ENCODE measurements around the gene NUDT4B.
"Not testable (repeated sequence)": the region's sequence is repeated elsewhere in the genome, so short reads cannot be mapped to it uniquely, and the experiment has no call there.

The NUDT4B gene

DNA sequence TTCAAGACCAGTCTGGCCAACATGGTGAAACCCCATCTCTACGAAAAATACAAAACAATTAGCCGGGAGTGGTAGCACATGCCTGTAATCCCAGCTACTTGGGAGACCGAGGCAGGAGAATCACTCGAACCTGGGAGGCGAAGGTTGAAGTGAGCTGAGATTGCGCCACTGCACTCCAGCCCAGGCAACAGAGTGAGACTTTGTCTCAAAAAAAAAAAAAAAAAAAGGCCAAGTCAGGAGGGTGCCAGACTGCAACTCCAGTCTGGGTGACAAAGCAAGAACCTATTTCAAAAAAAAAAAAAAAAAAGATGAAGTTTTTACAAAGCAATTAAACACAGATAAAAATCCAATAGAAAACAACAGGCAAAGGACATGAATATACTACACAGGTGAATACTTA is 9.9 kb upstream of the NUDT4B start:
- DNase-seq (ENCODE audit: low spot score), result not testable (repeated sequence)

DNA sequence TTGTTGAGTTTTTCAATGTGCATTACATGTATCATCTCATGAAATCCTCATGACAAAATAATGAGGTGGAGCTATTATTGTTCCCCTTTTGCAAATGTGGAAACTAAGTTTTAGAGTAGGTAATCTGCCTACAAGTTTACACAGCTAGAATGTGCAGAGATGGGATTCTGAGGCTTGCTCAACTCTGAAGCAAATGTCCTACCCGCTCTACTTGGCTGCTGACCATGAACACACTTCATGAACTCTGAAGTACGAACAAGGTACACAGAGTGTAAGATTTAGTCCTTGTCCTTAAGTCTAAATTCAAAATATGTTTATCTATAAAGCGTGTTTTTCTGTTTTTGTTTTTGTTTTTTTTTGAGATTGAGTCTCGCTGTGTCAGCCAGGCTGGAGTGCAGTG is 5.4 kb upstream of the NUDT4B start:
- DNase-seq (ENCODE audit: low spot score), result not testable (repeated sequence)

DNA sequence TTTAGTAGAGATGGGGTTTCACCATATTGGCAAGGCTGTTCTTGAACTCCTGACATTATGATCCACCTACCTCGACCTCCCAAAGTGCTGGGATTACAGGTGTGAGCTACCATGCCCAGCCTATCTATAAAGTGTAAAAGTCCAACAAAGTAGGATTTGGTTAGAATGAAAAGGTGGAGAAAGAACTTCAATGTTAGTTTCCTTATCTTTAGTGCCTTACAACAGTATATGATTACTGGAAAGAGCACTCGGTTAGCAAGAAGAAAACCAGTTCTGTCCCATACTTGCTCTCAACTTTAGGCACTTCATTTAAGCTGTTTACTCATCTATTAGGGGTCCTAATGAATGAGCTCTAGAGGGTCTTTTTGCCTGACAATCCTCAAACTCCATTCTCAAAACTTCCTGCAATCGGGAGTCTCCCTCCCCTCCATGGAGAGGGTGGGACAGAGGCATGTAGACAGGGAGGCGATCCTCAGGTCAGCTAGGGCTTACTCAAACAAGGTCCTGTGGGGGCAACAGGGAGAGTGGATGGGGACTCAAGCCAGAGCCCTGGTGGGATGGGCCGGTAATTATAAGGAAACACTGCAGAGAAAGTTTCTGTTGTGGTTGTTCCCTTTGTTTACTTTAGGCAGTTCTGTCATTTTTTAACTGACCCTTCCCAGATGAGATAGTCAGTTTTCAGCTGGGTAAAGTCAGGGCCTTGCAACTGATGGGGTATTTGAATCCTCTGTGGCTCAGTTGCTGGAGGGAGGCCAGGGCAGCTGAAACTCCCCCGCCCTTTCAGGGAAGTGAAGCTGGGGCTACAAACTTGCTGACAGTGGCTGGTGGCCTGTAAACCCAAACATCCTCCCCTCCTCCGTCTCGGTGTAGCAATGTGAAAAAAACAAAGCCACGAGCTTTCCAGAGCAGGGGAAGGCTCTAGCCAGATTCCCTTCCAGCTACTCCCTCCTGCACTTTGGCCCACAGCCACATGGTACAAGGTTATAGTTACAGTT is 4.6 kb upstream of the NUDT4B start:
- not testable (repeated sequence) for DNase-seq (ENCODE audit: low spot score)

DNA sequence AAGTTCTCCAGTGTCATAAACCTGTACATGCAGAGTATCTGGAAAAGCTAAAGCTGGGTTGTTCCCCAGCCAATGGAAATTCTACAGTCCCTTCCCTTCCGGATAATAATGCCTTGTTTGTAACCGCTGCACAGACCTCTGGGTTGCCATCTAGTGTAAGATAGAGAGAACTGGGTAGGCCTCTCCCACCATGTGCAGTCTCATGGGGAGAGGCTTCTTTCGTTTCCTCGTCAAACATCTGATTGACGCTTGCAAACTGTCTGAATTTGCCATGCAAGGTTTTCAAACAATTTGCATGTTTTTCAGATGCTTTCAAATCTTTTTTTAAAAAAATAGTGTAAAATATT is 734 bp downstream of the NUDT4B start:
- DNase-seq (ENCODE audit: low spot score), result not testable (repeated sequence)

DNA sequence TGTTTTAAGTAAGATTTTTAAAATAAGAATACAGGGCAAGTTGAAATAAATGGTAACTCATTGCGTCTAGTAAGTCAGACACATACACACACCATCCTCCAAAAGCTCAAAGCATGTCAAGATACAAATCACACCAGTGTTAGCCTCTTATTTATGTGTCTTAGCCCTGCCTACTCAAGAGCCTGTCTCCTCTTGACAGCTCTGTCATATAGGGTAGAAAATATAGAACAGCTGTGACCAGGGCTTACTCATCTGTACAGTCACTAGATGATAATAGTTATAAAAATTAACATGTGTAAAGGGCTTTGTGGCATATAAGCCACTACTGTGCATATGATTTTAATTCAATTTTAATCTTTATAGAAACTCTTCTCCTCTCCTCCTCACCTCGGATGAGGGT is 7.7 kb downstream of the NUDT4B start:
- DNase-seq (ENCODE audit: low spot score), result not testable (repeated sequence)

DNA sequence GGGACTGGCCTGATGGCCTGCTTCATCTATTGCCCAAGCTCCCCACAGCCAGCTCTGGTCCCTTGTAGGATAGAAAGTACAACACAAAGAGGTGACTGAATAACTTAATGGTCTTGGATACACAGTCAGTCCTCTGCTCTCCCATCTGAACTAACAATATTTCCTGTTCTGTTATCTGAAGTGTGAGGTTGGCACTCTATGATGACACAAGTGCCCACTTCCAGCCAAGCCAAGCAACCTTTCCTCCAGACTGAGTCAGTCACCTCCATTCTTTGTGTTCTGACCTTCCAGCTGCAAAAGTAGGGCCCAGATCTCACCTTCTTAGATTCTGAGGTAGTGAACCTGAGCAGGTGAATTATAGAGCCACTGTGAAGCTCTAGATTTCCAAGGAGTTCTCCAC is 8.9 kb downstream of the NUDT4B start:
- not testable (repeated sequence) for DNase-seq (ENCODE audit: low spot score)

DNA sequence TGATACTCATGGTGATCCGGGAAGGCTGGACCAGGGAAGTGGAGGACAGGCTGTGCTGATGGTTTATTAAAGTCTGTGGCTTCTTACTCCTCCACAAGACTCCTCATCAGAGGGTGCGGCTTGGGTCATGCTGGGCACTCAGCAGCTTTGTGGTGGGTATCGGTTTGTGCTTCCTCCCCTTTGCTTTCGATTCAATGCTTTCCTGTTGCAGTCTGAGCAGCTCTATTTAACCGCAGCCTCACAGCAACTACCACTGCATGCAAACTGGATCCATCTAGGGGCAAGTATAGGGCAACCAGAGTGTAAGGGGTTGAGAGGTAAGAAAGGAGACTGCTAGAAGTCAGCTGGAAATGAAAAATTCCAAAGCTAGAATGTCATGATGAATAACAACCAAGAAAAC is 9.8 kb downstream of the NUDT4B start:
- not testable (repeated sequence) for DNase-seq (ENCODE audit: low spot score)

DNA sequence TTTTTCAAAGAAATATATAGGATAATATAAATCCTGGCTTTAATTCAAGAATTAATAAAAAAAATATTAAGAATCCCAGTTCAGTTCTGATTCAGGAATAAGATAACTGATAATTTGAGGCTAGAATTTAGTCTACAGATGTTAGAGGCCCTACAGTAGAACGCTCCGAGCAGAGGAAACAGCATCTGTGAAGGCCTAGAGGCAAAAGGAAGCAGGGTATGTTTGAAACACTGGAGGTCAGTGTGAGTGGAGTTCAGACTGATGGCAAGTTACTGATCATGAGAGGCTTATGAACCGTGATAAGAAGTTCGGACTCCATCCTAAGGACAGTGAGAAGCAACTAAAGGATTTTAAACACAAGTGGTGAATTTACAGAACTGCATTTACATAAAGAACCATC is 10.4 kb downstream of the NUDT4B start:
- DNase-seq (ENCODE audit: low spot score), result not testable (repeated sequence)

DNA sequence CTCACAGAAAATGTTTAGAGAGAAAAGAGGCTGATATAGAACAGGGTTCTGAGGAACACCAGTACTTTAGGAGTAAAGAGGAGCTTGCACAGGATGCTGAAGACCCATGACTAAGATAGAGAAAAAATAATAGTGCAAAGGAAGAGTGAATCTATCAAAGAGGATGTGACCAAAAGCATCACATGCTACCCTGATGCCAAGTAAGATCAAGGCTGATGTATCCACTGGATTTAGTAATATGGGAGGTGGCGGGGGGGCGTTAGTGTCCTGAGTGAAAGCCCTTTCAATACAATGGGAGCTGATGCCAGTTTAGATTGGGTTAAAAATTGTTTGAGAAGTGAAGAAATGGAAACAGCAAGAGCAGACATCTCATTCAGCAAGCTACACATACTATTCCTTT is 11.2 kb downstream of the NUDT4B start:
- not testable (repeated sequence) for DNase-seq (ENCODE audit: low spot score)

DNA sequence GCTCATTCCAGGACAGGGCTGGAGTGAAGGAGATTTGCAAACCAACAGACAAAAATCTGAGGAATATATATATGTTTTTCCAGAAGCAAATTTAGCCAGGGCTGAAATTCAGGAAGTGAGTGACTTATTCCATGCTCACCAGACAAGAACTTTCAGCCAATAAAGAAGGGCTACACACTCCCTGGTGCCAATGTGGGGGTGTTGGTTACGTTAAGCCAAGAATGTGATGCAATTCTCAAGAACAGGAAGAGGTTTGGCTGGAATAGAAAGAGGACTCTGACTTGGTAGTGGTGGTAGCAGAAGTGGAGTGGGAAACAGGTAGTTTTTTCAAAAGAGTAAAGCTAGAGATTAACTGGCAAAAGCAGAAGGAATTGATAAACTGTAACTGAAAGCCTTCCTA is 11.6 kb downstream of the NUDT4B start:
- not testable (repeated sequence) for DNase-seq (ENCODE audit: low spot score)

DNA sequence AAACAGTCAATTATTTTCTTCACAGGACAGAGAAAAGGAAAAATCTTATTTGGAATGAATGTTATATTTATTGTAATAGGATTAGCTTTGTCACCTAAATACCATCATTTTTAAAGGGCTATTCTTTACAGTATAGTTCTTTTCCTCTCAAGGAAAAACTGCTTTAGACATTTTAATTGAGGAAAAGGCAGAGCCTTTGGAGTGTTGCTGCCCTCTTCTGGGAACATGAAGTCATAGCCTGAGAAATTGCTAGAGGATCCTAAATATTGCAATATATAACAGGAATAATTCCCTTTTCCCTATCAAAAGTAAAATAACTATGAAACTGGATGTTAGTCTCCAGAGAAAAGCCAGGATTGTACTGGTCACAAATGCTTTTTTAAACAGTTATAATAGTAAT is 12.8 kb downstream of the NUDT4B start:
- DNase-seq (ENCODE audit: low spot score), result not testable (repeated sequence)

DNA sequence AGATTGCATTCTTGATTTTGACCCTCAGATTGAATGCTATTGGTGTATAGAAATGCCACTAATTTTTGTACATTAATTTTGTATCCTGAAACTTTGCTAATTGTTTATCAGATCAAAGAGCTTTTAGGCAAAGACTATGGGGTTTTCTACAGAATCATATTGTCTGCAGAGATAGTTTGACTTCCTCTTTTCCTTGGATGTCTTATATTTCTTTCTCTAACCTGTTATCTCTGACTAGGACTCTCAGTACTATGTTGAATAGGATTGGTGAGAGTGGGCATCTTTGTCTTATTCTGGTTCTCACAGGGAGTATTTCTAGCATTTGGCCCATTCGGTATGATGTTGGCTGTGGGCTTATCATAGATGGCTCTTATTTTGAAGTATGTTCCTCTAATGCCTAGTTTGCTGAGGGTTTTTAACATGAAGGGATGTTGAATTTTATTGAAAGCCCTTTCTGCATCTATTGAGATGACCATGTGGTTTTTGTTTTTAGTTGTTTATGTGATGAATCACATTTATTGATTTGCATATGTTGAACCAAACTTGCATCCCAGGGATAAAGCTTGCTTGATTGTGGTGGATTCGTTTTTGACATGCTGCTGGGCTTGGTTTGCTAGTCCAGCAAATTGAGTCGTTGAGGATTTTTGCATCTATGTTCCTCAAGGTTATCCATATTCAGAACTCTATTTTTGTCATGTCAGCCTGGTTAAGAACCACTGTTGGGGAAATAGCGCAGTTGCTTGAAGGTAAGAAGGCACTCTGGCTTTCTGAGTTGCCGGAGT is 16.9 kb downstream of the NUDT4B start:
- not testable (repeated sequence) for DNase-seq (ENCODE audit: low spot score)

DNA sequence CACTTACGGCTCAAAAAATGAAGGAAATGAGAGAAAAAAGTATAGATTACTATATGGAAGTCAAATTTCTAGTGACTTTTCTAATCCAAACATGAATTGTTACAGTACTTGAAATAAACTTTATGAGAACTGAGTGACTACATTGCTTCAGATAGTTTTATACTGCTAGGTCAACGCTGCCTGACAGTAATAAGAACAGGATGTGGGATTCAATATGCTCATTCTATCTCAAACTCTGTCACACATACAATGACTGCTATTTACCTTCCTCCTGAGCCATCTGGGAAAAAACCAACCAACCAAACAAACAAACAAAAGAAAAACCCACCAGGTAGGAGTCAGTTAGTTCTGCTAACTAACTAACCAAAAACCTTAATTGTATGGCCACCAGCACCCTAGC is 20.0 kb downstream of the NUDT4B start:
- not testable (repeated sequence) for DNase-seq (ENCODE audit: low spot score)

DNA sequence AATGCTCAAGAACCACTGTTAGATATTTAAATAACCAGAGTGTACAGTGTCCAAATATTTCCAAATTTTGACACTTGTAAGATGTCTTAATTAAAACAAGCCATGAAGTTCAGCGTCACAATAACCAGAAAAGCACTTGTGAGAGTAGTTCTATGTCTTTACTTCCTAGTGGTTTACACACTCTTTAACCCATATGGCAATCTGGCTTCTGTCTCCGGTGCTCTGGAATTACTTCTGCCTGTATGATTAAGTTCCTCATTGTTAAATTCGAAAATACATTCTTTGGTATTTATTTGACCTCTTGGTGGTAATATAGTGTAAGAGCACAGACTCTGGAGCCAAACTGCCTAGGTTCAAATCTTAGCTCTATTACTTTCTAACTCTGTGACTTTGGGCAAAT is 20.9 kb downstream of the NUDT4B start:
- DNase-seq (ENCODE audit: low spot score), result not testable (repeated sequence)

DNA sequence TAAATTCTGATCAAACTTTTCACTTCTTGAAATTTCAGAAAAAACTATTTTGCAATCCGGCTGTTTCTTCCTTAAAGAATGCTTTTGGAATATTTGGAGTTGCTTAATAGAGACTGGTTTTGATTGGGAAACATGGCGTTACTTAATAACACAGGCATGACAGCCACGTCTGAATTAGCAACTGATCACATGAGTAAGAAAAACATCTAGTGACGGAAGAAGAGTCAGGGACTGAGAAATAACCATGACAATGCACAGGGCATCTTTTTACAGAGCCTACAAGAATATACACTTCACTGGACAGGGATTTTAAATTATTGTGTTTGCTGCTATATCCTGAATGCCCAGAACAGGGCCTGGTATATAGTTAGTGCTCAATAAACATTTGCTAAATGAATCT is 25.1 kb downstream of the NUDT4B start:
- DNase-seq (ENCODE audit: low spot score), result not testable (repeated sequence)

DNA sequence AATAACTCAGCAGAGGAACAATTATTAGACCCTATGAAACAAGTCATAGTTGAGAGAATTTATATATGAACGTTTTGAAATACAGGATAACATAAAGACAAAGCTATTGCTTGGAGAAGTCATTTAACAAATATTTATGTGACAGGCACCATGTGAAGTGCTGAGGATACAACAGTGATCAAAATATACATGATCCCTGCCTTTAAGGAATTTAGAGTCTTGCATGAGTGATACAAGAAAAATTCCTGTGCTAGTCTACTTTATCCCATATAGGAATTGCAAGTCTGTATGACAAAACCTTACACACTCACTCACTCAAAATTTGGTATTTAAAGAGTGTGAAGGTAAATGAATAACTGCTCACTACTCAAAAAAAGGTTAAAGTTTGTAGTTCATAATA is 25.5 kb downstream of the NUDT4B start:
- DNase-seq (ENCODE audit: low spot score), result not testable (repeated sequence)

DNA sequence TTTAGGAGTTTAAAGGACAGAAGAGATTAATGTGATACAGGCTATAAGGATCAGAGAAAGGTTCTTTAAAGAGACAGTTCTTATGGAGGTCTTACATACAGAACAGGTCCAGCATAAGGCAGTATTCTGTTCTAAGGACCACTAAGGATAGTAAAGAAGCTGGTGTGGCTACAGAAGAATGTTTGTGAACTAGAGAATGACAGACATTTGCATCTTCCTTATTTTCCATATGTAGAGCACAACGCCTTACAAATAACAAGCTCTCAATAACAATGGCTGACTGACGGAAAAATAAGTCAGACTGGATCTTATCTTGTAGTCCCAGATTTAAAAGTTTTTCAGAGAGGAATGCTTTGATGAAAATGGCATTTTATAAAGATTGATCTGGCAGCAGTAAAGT is 26.7 kb downstream of the NUDT4B start:
- not testable (repeated sequence) for DNase-seq (ENCODE audit: low spot score)

DNA sequence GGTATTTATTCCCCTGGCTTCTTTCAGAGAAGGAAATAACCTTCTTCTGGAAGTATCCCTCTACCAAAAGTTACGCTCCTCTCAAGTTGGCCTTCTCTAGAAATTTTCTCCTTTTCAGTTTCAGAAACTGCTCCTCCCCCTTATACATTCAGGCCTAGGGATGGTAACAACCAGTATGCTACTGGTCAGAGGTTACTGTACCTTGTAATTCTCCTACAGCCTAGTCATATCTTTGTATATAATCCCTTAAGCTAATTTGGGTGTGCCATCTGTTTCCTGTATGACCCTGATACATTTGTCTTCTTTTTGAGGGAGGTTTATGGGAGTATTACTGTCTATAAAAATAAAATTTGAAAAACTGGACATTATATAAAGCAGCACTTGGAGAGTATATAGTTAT is 29.1 kb downstream of the NUDT4B start:
- DNase-seq (ENCODE audit: low spot score), result not testable (repeated sequence)

DNA sequence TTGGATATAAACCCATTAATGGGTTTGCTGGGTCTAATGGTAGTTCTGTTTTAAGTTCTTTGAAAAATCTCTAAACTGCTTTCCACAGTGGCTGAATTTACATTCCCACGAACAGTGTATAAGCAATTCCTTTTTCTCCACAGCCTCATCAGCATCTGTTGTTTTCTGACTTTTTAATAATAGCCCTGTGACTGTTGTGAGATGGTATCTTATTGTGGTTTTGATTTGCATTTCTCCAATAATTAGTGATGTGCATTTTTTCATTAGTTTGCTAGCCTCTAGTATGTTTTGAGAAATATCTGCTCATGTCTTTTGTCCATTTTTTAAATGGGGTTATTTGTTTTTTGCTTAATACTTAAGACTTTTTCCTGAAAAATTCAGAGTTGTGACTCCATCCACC is 31.8 kb downstream of the NUDT4B start:
- DNase-seq (ENCODE audit: low spot score), result not testable (repeated sequence)

DNA sequence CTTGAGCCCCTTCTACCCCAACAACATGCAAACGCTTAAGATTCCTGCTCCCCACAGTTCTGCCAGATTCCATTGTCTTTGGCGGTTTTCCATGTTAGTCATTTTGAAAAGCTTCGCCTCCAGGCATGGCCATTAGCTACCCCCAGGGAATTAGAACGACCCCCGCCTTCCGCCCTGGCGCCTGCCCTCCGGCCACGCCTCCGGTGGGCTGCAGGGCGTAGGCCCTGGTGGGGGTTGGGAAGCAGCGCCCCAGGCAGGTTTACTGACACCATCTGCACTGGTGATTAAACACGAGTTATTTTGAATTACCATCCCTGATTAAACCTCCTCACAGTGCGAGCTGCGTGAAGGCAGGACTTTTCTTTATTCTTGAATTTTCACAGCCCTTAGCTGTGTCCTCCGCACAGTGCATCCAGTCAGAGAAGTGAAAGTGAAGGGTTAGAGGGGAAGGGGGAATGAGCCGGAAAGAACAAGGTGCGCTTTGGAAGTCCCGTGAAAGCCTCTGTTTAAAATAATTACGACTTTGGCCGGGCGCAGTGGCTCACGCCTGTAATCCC is 43.0 kb downstream of the NUDT4B start:
- DNase-seq (ENCODE audit: low spot score), result not testable (repeated sequence)

DNA sequence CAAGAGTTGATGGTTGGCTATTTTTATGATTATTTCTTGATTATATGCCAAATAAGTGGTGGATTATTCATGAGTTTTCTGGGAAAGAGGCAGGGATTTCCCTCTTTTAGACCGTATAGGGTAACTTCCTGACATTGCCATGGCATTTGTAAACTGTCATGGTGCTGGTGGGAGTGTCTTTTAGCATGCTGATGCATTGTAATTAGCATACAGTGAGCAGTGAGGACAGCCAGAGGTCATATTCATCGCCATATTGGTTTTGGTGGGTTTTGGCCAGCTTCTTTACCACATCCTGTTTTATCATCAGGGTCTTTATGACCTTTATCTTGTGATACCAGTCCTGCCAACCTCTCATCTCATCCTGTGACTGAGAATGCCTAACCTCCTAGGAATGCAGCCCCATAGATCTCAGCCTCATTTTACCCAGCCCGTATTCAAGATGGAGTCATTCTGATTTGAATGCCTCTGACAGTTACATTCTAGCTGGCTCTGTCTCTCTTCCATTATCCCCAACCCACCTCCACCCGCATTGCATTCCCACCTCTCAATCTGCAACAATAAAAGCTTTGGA is 45.3 kb downstream of the NUDT4B start:
- not testable (repeated sequence) for DNase-seq (ENCODE audit: low spot score)
